ENCODE results near the gene DTYMK.

The DTYMK gene

GRCh38 chr2:241627675-241628074 is 58.9 kb downstream of the DTYMK start:
- Histone ChIP-seq H4K8ac (ENCODE audit: low read depth, low read length) (no peak overlapping the region), H3K79me1 (ENCODE audit: low read length) (peaks cover 19% of the 10 kb centered on the region), H2BK5ac (ENCODE audit: low read length) (no peak overlapping the region), H3K27me3 (ENCODE audit: insufficient read depth, low read length, poor library complexity) (no peaks in the 10 kb centered on the region), H2BK120ac (ENCODE audit: low read depth, low read length) (no peak overlapping the region), H4K5ac (ENCODE audit: low read length) (no peak overlapping the region), H3K79me2 (ENCODE audit: control insufficient read depth, insufficient read depth, low read length) (peaks cover 22% of the 10 kb centered on the region), H3K4ac (ENCODE audit: low read depth, low read length) (no peak overlapping the region), H3K23ac (ENCODE audit: low read length) (no peak overlapping the region), H3K4me3 (ENCODE audit: low read length) (no peak overlapping the region), H3K4me2 (ENCODE audit: low read length) (no peak overlapping the region), H3K9ac (ENCODE audit: low read length) (no peak overlapping the region), H2BK15ac (replicated peaks; ENCODE audit: low read depth) (no peak overlapping the region), H3K4me1 (ENCODE audit: control insufficient read depth, low read depth, low read length) (no peaks in the 10 kb centered on the region), H3K27ac (ENCODE audit: low read depth, low read length) (no peak overlapping the region), H3K36me3 (ENCODE audit: control insufficient read depth, insufficient read depth, low read length) (peaks cover 5% of the 10 kb centered on the region), H3K56ac (ENCODE audit: low read length) (no peak overlapping the region), H3K18ac (ENCODE audit: low read length) (no peak overlapping the region), H2AK5ac (ENCODE audit: low read length) (no peak overlapping the region)
- no CpG with 5 or more reads among the region's 10 CpGs for WGBS (ENCODE audit: extremely low coverage, insufficient coverage, low lambda C conversion rate)
- DNase-seq, result no peak

All from mesendoderm (in vitro differentiated cells).